Endodermal cell (in vitro differentiated cells): Measurements from ENCODE around the gene NMRK2. TPM values are rescaled to one million over a fixed set of nuclear protein-coding genes. Genes with fewer than 3 reads are reported as not detected.

Source experiments
- DNase-seq: peaks from one replicate; pipeline ENCODE4 v3.0.0-alpha.2; 2017
- H3K27ac ChIP-seq: 2 replicates; pipeline ENCODE4 v1.5.1; 2013; ENCODE audit warnings: mild to moderate bottlenecking, low read depth, low read length, moderate library complexity
- H3K27me3 ChIP-seq: 2 replicates; pipeline ENCODE4 v1.6.1; 2013; ENCODE audit warnings: mild to moderate bottlenecking, low read length, moderate library complexity; ENCODE audit not compliant: insufficient read depth, control insufficient read depth, poor library complexity, severe bottlenecking
- H3K36me3 ChIP-seq: 2 replicates; pipeline ENCODE4 v1.7.0; 2013; ENCODE audit warnings: mild to moderate bottlenecking, low read length, moderate library complexity; ENCODE audit not compliant: control insufficient read depth, insufficient read depth
- H3K4me1 ChIP-seq: one replicate; pipeline ENCODE4 v1.7.0; 2013; ENCODE audit warnings: low read length; ENCODE audit not compliant: control insufficient read depth, insufficient read depth
- H3K4me3 ChIP-seq: 2 replicates; pipeline ENCODE4 v1.5.1; 2013; ENCODE audit warnings: mild to moderate bottlenecking, low read length, moderate library complexity
- H3K9ac ChIP-seq: 2 replicates; pipeline ENCODE4 v1.6.1; 2013; ENCODE audit warnings: mild to moderate bottlenecking, low read length, moderate library complexity; ENCODE audit not compliant: poor library complexity, severe bottlenecking; ENCODE audit errors: extremely low read depth
- H3K9me3 ChIP-seq: 2 replicates; pipeline ENCODE4 v1.6.1; 2013; ENCODE audit warnings: mild to moderate bottlenecking, low read length, moderate library complexity; ENCODE audit not compliant: control insufficient read depth
- H3K27ac Mint-ChIP-seq: 2 replicates; pipeline ENCODE4 v1.8.0; 2020; ENCODE audit warnings: mixed read lengths
- H3K27me3 Mint-ChIP-seq: 2 replicates; pipeline ENCODE4 v1.8.0; 2021; ENCODE audit warnings: mild to moderate bottlenecking, mixed read lengths; ENCODE audit not compliant: insufficient read depth
- H3K36me3 Mint-ChIP-seq: 2 replicates; pipeline ENCODE4 v1.8.0; 2020; ENCODE audit warnings: low read depth, mixed read lengths
- H3K4me1 Mint-ChIP-seq: 2 replicates; pipeline ENCODE4 v1.8.0; 2020; ENCODE audit warnings: mixed read lengths
- H3K4me3 Mint-ChIP-seq: 2 replicates; pipeline ENCODE4 v1.8.0; 2020; ENCODE audit warnings: mild to moderate bottlenecking, moderate library complexity, mixed read lengths
- H3K9me3 Mint-ChIP-seq: 2 replicates; pipeline ENCODE4 v1.8.0; 2020; ENCODE audit warnings: mild to moderate bottlenecking, mixed read lengths
- CTCF ChIP-seq: fragments of 200-600 bp; sonication (generic); conservative IDR thresholded peaks from 2 replicates; pipeline ENCODE4 v1.5.0; 2021; ENCODE audit warnings: antibody characterized with exemption, mild to moderate bottlenecking
- WGBS, 2 experiments: methylation state at CpG; one replicate each; pipeline versions ENCODE4 v1.1.5 to v1.1.7; 2013; ENCODE audit warnings: missing lambda C conversion rate in 2 of 2, mixed read lengths in 1 of 2; ENCODE audit not compliant: insufficient coverage in 1 of 2, insufficient read length in 1 of 2; 5-methylcytosine and 5-hydroxymethylcytosine counted together
- total RNA-seq, 2 donors: library from RNA; stranded (reverse); fragmentation: NEBNext Ultra II Directional in 1 of 2; extraction: Animal tissue kit (Norgen Biotek cat#: 25700) in 1 of 2; gene quantifications; 2 replicates in 1 of 2; 3 replicates in 1 of 2; pipeline ENCODE4 v1.2.1, GENCODE V29; 2021

Gene NMRK2
- total RNA-seq, 2 donors from 2014 or later: 22.1 to 36.4 TPM

- Mint-ChIP-seq H3K27ac (peak overlapping the region; percentile 81), H3K4me1 (peaks cover 24% of the 10 kb centered on the region), H3K36me3 (peaks cover 84% of the 10 kb centered on the region), H3K27me3 (no peaks in the 10 kb centered on the region), H3K4me3 (no peak overlapping the region), H3K9me3 (no peaks in the 10 kb centered on the region)
- Histone ChIP-seq H3K36me3 (peaks cover 82% of the 10 kb centered on the region), H3K27me3 (no peaks in the 10 kb centered on the region), H3K27ac (no peak overlapping the region), H3K4me1 (peaks cover 12% of the 10 kb centered on the region), H3K9me3 (no peaks in the 10 kb centered on the region), H3K9ac (peak overlapping the region; percentile 33), H3K4me3 (no peak overlapping the region)
- no peak for TF ChIP-seq CTCF
- DNase-seq: no peak
- WGBS, 2 experiments: 94 to 95% methylated on average over 8 to 10 of the region's 10 CpGs
These were observed 48.5 kb downstream of the NMRK2 start for GRCh38 chr19:3981373-3981735.

GRCh38 chr19:3981736-3982681 lies 49.1 kb downstream of the NMRK2 start:
- DNase-seq: peak; percentile 47
- H3K4me3 ChIP-seq: no peak overlapping the region
- peak overlapping the region; percentile 99 for H3K27ac Mint-ChIP-seq
- H3K4me1 Mint-ChIP-seq: peaks cover 27% of the 10 kb centered on the region
- 91 to 93% methylated on average over 26 to 39 of the region's 39 CpGs for WGBS, 2 experiments
- no peaks in the 10 kb centered on the region for H3K9me3 ChIP-seq
- peaks cover 12% of the 10 kb centered on the region for H3K4me1 ChIP-seq
- H3K27me3 ChIP-seq: no peaks in the 10 kb centered on the region
- H3K9ac ChIP-seq: peak overlapping the region; percentile 33
- H3K27me3 Mint-ChIP-seq: no peaks in the 10 kb centered on the region
- no peak overlapping the region for H3K27ac ChIP-seq
- no peak for TF ChIP-seq CTCF
- peak overlapping the region; percentile 99 for H3K4me3 Mint-ChIP-seq
- peaks cover 77% of the 10 kb centered on the region for H3K36me3 Mint-ChIP-seq
- H3K36me3 ChIP-seq: peaks cover 75% of the 10 kb centered on the region
- H3K9me3 Mint-ChIP-seq: no peaks in the 10 kb centered on the region

- TF ChIP-seq CTCF: no peak
- WGBS, 2 experiments: 94 to 98% methylated on average over 31 to 40 of the region's 40 CpGs
- Mint-ChIP-seq H3K4me1 (peaks cover 27% of the 10 kb centered on the region), H3K36me3 (peaks cover 68% of the 10 kb centered on the region), H3K27ac (peak overlapping the region; percentile 99), H3K9me3 (no peaks in the 10 kb centered on the region), H3K4me3 (peak overlapping the region; percentile 99), H3K27me3 (no peaks in the 10 kb centered on the region)
- peaks cover 66% of the 10 kb centered on the region for H3K36me3 ChIP-seq
- peak; percentile 61 for DNase-seq
- peak overlapping the region; percentile 100 for H3K9ac ChIP-seq
- no peaks in the 10 kb centered on the region for H3K27me3 ChIP-seq
- H3K9me3 ChIP-seq: no peaks in the 10 kb centered on the region
- peak overlapping the region; percentile 93 for H3K4me3 ChIP-seq
- peaks cover 12% of the 10 kb centered on the region for H3K4me1 ChIP-seq
- H3K27ac ChIP-seq: no peak overlapping the region
These were observed 50.1 kb downstream of the NMRK2 start for GRCh38 chr19:3982701-3983541.
